Bone marrow (tissue), 2 donors: Measurements from ENCODE around the gene TOMM6.
"Not testable (repeated sequence)": the region's sequence is repeated elsewhere in the genome, so short reads cannot be mapped to it uniquely, and the experiment has no call there.

Experiments used
- DNase-seq, 2 donors: peaks; one replicate each; lab custom pipeline; 2025; lab: John Stamatoyannopoulos, UW

The TOMM6 gene

DNA sequence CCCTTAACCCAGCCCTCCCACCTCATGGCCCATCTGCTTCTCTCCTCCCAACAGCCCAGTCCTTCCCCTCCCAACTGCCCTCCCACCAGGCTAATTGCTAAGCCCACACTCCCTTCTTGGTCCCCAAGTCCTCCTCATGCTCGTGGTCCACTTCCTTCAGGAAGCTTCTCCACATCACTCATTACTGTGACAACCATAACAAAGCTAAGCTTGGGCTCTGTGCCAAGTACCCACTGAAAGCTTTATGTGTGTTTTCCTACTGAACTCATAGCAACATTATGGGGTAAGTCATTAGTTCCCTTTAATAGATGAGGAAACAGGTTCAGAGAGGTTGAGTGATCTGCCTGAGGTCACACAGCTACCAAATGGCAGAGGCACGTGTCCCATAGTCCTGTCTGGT is 24.0 kb upstream of the TOMM6 start:
- DNase-seq: no peak

DNA sequence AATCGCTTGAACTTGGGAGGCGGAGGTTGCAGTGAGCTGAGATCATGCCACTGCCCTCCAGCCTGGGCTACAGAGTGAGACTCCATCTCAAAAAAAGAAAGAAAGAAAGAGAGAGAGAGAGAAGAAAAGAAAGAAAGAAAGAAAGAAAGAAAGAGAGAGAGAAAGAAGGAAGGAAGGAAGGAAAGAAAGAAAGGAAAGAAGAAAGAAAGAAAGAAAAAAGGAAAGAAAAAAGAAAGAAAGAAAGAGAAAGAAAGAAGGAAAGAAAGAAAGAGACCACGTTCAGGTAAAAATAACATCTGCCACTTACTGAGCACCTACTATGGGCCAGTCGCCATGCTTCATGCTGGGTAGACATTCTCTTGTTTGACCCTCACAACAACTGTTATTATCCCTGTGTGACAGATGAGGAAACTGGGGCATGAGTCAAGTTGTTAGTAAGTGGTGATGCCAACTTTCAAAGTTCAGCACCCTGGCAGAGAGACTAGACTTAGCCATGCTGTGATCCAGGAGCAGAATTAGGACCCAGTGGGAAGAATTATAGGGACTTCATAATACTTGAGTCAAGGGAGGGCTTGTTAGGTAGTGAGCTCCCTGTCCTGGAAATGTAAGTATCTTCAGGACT is 21.3 kb upstream of the TOMM6 start:
- not testable (repeated sequence) for DNase-seq

DNA sequence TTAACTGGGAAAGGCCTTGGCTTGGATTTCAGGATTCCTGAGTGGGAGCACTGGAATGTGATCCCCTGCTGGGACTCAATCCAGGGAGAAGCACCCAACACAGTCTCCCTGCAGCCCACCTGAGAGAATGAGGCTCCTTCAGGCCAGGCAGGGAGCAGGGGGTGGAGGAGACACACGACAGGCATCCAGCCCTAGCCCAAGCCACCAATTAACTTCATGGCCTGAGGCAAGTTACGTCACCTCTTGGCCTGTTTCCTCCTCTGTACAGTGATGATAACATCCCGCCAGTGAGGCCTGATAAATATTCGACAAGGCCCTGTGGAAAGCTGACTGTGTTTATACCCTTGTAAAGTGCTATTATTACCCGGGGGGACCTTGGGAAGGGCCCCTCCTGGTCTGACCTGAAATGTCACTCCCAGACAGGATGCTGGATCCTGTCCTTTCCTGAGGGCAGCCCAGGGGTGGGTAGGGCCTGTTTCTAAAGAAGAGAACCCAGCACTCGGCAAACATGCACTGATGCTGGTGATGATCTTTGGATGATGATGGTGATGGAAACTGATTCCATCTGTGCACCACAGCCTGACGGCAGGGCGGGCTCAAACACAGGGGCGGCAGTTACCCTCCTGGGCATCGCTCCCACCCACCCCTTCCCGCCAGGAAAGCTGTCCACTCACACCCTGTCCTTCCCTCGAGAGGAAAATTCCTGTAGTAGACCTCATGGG is 20.2 kb upstream of the TOMM6 start:
- DNase-seq: no peak

DNA sequence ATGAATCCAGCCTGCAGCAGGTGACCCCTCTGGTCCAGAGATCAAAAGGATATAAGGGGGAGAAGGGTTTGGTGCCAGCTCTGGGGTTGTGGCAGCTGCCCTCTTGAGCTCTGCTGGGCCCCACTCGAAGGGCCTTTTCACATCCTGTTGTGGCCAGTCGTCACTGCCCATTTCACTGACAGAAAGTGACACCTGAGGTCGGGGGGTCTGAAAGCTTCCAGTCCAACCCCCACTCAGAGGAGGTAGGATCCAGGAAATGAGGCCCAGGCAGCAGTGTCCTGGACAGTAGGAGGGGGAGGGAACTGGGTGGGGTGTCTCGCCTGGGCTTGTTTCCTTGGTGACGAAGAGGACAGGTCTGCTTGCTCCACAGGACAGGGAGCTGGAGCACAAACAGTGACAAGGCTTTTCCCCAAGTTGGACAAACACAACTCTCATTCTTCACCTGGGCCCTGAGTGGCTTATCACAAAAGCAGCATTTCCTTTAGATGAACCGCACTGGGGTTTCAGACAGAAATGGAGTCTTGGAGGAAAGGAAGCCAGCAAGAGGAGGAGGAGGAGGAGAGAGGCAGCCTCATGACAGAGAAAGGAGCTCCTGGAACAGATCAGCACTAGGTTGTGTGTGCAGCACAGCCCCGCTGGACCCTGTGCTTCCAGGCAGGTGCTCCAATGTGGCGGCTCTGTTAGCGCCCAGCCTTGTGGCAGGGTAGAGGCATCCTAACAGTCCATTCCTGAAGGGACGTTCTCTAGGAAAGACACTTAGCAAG is 18.8 kb upstream of the TOMM6 start:
- no peak for DNase-seq

DNA sequence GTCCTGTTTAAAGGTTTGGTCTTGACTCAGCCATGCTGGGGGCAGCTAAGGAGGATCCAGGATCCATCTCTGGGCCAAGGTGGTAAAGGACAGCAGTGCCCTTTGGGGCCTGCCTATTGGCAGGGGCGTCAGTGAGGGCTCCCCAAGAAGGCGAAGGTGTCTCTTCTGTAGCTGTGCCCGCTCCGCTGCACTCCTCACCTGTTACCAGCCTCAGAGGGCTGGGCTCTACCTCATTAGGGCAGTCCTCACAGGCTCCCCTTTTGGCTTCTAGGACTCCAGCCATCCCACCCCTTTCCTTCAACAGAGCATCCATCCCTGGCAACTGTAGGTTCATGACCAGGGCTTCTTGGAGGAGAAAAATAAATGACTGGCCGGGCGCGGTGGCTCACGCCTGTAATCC is 18.1 kb upstream of the TOMM6 start:
- no peak for DNase-seq

DNA sequence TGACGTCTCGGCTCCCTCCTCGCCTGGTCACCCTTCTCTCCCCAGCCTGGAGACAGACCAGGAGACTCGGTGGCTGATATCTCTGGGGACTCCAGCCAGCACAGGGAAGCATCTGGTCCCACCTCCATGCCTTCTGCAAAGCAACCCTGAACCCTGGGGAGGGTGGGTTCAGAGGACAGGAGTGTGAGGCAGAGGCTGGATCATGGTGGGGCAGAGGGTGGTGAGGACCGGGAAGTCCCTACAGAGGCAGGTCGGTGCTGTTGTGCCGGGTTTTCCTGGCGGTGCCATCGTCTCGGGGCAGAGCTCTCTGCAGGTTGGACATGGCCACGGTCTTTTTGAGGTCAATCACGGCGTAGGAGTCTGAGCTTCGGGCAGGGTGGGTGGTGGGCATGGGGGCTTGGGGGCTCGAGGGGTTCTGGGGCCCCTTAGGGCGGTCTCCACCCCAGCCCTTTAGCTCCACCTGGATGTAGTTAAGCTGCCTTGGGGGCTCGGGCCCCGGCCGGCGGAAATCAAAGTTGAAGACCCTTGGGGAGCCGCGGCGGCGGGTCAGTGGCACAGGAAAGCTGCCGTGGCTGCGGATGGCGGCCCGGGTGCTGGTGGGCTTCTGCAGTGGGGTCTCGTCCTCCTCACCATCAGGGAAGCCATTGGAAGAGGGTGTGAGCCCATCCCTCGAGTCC is 17.0 kb upstream of the TOMM6 start:
- no peak for DNase-seq

DNA sequence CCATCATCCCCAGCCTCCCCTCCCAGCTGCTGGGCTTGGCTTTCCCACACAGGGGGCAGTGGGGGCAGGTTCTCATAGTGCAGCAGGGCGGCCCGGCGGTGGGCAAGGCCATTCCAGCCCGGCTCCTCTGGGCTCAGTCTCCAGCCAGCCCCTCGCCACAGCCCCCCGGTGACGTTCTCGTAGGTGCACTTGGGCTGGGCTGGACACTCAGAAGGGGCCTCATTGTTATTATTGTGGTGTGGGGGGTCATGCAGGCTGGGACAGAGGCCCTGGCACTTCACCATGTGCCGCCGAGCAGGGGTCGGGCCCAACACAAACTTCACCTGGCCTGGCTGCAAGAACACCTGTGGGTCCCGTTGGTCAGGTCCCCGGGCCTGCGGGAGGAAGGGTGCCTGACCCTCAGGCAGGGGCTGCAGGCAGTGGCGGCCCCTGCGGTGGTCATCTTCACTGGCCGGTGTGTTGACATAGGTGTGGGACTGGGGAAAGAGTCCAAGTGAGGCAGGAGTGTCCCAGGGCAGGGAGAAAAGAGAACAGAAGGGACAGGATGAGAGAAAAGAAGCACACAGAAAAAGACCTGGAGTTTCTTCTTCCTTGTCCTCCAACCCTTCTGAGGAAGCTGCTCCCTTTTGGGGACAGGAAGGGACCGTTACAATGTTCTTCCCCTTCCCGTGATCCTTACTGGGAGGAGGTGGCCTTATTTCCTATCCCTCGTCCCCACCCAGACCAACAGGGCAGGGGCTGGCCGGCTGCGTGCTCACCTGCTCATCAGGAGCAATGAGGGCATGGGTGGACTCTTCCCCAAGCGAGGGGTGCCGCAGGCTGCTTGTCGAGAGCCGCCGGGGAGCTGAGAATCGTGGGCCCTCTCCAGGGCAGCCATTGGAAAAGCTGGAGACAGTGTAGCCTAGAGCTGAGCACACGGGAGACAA is 16.2 kb upstream of the TOMM6 start:
- DNase-seq: no peak

DNA sequence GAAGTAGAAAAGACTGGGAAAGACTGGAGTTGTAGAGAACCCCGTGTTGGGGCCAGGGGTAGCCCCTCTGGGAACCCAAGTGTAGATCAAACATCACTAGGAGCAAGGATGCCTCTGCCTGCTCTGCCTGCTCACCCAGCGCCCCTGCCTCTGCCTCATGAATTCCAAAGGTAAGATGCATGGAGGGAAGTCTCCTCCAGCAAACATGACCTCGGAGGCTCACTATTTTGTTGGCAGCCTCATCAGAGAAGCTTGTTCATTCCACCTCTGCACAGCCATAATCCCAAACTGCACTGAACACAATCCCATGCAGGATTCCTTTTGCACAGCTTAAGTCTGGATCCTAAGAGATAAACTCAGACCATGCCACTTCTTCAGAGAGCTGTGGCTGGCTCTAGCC is 12.7 kb upstream of the TOMM6 start:
- DNase-seq: no peak

DNA sequence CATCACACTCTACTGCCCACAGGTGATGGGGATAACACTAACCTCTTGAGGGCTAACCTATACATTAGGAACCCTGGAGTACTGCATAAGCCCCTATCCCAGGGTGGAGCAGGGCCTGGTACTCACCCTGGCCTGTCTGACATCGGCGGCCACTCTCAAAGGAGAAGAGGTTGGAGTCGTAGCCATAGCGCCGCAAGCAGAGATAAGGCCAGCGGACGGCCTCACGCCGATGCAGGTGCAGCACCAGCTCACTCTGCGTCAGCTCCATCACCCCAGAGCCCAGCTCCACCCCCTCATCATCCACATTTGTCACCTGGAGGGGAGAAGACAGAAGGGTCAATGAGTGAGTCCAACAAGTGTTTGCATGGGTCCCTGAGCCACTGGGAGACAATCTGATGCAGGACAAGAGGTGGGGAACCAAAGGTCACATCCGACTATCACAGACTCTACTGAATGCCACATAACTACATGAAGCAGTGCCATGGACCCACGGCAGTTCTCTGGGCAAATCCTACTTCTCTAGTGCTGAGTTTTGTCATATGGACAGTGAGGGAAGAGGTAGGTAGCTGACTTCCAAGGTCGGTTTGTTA is 12.1 kb upstream of the TOMM6 start:
- DNase-seq: no peak

DNA sequence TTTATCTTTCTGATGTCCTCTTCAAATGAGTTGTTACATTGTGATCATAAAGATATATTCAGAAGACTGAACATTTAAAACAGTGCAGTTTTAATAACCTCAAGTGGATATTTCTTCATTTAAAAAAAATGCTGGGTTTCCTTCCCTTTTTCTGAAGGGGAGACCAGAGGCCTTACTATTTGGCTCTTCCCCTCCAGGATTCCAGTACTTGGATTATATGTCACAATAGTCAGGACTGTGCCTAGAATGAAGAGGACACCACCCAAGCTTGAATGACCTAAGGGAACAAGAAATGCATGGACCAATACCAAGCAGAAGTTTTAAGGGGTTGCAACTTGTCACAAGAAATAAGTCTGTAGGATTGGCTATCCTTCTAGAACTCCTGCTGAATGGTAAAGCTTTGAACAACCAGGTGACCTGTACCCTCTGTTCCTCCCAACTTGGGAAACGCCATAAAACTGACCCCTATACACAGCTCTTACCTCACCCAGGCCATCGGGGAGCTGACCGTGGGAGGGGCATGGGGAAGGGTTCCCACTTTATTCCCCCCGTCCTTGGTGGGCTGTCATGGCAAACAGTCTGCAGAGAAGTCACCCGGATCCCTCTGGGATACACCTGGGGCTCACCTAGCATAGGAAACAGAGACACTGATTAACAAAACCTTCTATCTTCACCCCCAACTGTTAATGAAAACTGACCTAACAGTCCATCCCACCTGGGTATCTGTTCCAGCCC is 9.8 kb upstream of the TOMM6 start:
- peak in 1 of 2 donors; percentile 8 for DNase-seq

DNA sequence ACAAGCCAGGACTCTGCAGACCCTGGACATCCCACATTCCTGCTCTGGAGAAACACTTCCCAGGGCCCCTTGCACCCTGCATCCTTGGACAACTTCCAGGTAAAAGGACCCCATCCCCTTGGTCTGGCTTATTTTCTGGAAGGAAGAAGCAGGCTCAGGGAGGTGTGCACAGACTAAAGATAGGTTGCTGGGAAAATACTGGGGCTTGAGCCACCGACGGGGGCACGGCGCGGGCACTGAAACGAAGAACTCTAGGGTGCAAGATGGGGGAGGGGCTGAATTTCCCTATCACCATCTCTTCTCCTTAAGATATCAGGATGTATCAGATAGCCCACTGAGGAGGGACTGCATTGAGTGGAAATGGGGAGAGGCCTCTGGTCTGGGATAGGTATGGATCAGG is 8.6 kb upstream of the TOMM6 start:
- DNase-seq: no peak

DNA sequence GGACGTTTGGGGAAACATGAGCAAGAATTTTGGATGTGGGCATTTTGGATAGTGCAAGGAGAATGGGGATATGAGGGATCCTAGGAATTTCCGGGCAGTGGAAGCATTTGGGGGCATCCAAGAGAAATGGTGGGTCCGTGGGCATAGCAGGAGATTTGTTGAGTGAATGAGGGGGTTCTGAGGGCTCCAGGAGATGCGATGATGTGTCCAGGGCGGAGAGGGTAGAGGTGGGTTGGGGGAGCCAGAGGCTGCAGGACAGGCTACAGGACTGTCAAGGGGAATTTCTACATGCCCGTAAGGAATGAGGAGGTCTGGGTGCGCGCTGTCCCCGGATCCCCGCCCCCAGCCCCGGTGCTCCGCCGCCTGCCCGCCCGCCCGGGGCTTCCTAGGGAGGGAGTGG is 8.2 kb upstream of the TOMM6 start:
- no peak for DNase-seq

DNA sequence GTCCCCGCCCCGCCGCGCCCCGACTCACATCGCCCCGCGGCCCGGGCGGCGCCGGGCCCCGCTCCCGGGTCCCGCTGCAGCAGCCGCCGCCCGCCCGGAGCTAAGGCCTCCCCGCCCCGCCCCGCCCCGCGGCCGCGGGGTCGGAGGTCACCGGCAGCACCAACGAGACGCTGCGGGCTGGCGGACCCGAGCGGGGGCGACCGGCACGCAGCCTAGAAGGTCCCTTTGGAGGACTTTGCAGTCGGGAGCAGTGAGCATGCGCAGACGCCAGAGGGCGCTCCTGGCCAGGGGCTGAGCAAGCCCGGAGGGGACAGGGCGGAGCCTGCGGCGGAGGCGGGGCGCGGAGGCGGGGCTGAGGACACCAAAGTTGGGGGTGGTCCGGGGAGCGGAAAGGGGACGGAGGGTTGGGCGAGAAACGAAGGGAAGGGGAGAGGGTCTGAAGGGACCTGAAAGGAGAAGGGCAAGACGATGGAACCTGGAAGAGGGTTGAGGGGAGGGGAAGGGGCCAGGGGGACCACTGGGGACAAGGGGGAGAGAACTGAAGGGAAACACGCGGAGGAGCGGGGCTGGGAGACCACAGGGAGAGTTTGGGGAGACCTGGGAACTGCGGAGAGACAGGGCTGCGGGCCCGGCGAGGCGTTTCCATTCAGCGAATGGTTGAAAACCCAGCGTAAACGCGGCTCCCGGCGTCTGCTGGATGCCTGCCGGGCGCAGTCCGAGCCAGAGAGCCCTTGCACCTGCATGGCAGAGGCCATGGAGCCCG is 7.5 kb upstream of the TOMM6 start, which contains the start of gene FRS3:
FRS3 (minus strand) TSS at position 113 of the 763 bp plus-strand sequence. CDS start 2,913 bp downstream, outside the sequence.
- DNase-seq: peak; percentile 90 to 91

DNA sequence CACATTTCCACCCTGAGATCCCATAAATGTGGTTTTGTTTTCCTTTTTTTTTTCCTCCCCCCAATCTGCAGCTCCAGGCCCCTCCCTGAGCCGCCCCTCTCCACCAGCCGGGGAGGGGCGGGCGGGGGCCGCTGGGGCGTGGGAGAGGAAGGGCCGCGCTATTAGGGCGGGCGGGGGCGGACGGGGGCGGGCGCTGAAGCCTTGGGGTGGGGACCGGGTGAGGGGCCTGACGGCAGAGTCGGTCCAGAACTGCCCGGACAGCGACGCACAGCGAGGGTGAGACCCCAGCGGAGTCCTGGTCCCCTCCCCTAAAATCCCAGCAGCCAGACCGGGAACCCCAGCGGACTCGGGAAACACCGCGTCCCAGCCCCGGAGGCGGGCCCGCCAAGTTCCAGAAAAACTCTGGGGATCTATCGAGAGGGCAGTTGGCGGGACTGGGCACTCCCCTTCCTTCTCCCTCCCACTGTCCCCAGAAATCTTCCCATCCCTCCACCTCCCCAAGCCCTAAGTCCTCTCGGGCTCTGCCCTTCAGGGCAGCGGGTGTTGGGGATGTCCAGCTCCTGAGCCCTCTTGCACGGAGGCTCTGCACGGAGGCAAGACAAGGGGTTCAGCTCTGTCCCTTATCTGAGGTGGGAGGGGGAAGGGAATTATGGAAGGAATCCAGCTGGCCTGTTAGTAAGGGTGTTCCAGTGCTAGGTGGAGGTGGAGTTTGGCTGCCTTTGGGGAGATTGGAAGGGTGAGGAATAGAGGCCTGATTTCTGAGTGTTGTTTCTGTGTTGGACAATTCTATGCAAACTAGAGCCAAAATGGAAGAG is 6.7 kb upstream of the TOMM6 start, which contains the start of gene PRICKLE4:
PRICKLE4 (plus strand) TSS at position 232 of the 815 bp plus-strand sequence. CDS start 2,692 bp downstream, outside the sequence.
- DNase-seq: no peak

DNA sequence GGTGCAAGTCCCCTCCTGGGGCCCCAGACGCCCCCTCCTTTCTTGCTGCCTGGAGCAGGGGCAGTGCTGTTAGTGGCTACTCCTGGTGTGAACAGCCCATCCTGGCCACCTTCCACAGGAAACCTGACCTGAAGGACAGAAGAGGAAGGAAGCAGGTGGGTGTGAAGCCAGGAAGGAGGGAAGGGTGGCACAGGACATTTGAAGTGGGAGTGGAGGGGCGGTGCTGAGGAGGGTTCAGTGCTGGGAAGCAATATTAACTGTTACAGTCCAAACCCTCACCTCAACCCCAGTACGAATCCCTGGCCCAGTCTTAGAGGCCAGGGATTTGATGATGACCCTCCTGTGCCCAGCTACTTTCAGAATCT is 6.1 kb upstream of the TOMM6 start:
- DNase-seq: no peak

DNA sequence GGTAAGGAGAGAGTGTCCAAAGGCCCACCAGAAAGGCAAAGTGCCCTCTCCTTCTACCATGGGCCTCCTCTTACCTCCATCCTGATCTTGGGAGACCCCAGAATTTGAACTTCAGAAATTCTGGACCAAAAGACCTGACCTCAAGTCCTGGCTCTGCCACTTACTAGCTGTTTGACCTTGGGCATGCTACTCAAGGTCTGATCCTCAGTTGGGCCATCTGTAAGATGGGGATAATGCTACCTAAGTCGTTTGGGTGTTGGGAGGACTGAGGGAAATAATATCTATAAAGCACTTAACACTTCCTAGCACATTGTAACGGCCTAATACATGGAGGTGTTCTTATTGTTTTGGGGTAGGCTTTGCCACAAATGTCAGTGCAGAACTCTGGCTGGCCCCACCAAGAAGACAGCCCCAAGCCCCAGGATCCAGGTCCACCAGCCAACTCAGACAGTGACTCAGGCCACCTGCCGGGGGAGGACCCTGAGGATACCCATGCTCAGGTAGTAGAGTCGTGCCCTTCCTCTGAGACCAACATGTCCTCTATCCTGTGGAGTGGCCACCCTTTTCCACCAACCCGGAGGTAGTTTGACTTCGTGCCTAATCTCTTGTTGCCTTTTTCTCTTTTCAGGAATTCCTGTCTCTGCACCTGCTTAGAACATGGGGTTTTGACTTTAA is 4.3 kb upstream of the TOMM6 start:
- no peak for DNase-seq

DNA sequence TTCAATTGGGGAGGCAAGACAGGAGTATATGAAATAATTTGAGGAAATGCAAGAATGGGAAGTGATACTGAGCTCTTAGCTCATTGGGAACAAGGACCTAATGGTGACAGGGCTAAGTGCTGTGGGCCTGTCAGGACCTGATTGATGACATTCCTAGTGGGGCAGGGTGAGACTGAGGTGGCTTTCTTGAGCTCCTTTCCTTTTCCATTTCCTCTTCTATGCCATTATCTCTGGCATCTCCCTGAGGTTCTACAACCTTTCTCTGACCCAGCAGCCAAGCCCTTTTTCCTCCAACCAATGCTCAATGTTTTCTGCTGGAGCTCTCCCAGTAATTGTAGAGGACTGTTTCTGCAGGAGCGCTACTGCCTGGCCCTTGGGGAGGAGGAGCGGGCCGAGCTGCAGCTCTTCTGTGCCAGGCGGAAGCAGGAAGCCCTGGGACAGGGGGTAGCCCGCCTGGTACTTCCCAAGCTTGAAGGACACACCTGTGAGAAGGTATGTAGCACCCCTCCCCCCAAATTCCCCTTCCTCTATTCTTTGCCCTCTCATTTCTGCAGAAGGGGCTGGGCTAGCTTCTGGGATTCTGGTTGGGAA is 2.8 kb upstream of the TOMM6 start:
- no peak for DNase-seq

DNA sequence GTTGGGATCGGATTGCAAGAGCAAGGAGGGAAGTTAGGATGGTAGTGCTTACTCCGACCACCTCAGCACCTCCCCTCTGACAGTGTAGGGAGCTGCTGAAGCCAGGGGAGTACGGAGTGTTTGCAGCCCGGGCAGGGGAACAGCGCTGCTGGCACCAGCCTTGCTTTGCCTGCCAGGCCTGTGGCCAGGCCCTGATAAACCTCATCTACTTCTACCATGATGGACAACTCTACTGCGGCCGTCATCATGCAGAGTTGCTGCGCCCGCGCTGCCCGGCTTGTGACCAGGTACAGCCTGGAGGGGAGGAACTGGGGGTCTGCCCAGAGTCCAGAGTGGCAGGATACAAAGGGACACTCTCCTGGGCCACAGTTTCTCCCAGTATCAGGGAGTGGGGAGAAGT is 2.2 kb upstream of the TOMM6 start:
- no peak for DNase-seq
